Measurements from ENCODE around the gene ZKSCAN1. TPM values are rescaled to one million over a fixed set of nuclear protein-coding genes. Genes with fewer than 3 reads are reported as not detected.

ZKSCAN1 gene
- total RNA-seq, 2 donors from 2014 or later = 75.8 to 86.5 TPM

GRCh38 chr7:100024020-100024619, 8.7 kb downstream of the ZKSCAN1 start:
- Histone ChIP-seq H3K36me3 (peaks cover 6 to 8% of the 10 kb centered on the region in 2 donors), H3K27me3 (replicated peaks; ENCODE audit: insufficient read depth) (no peaks in the 10 kb centered on the region), H3K4me3 (no peak overlapping the region), H3K27ac (peak overlapping the region; percentile 99 to 100), H3K9me3 (no peaks in the 10 kb centered on the region), H3K4me1 (replicated peaks) (peaks cover 16% of the 10 kb centered on the region)
- DNase-seq (ENCODE audit: low spot score) = no peak
- intact Hi-C loops (cut with DNase I) = no loop called here
- WGBS = 89% methylated on average over 12 of the region's 12 CpGs
- no peak for TF ChIP-seq CTCF (IDR thresholded peaks at IDR 0.05)
- no peak for TF ChIP-seq POLR2AphosphoS5 (IDR thresholded peaks at IDR 0.05)
- no peak for TF ChIP-seq POLR2A (IDR thresholded peaks at IDR 0.05)

GRCh38 chr7:100027197-100027596, 11.8 kb downstream of the ZKSCAN1 start:
- Histone ChIP-seq H3K27ac (no peak overlapping the region), H3K4me3 (no peak overlapping the region), H3K27me3 (replicated peaks; ENCODE audit: insufficient read depth) (no peaks in the 10 kb centered on the region), H3K4me1 (replicated peaks) (peaks cover 7% of the 10 kb centered on the region), H3K36me3 (peaks cover 20 to 28% of the 10 kb centered on the region in 2 donors), H3K9me3 (no peaks in the 10 kb centered on the region)
- intact Hi-C loops (cut with DNase I) = no loop called here
- TF ChIP-seq POLR2AphosphoS5 (IDR thresholded peaks at IDR 0.05) = no peak
- TF ChIP-seq CTCF (IDR thresholded peaks at IDR 0.05) = no peak
- no peak for TF ChIP-seq POLR2A (IDR thresholded peaks at IDR 0.05)
- WGBS = 92% methylated on average over 11 of the region's 11 CpGs
- no peak for DNase-seq (ENCODE audit: low spot score)

- peaks cover 14 to 24% of the 10 kb centered on the region in 2 donors for H3K36me3 ChIP-seq
- intact Hi-C loops (cut with DNase I) = no loop called here
Observed at GRCh38 chr7:100029596-100029995, 14.2 kb downstream of the ZKSCAN1 start.

GRCh38 chr7:100033526-100033925, 18.1 kb downstream of the ZKSCAN1 start:
- intact Hi-C loops (cut with DNase I) = no loop called here
- H3K27me3 ChIP-seq (replicated peaks; ENCODE audit: insufficient read depth) = no peaks in the 10 kb centered on the region
- peaks cover 14 to 24% of the 10 kb centered on the region in 2 donors for H3K36me3 ChIP-seq
- WGBS = 94% methylated on average over 6 of the region's 6 CpGs
- no peak overlapping the region for H3K4me3 ChIP-seq
- no peak for DNase-seq (ENCODE audit: low spot score)
- TF ChIP-seq CTCF (IDR thresholded peaks at IDR 0.05) = no peak
- no peak for TF ChIP-seq POLR2A (IDR thresholded peaks at IDR 0.05)
- no peak for TF ChIP-seq POLR2AphosphoS5 (IDR thresholded peaks at IDR 0.05)
- H3K27ac ChIP-seq = no peak overlapping the region
- H3K4me1 ChIP-seq (replicated peaks) = no peaks in the 10 kb centered on the region
- no peaks in the 10 kb centered on the region for H3K9me3 ChIP-seq

More at GRCh38 chr7:100029596-100029995, 14.2 kb downstream of the ZKSCAN1 start:
- H3K9me3 ChIP-seq = no peaks in the 10 kb centered on the region
- H3K27me3 ChIP-seq (replicated peaks; ENCODE audit: insufficient read depth) = no peaks in the 10 kb centered on the region
- TF ChIP-seq POLR2AphosphoS5 (IDR thresholded peaks at IDR 0.05) (no peak), CTCF (IDR thresholded peaks at IDR 0.05) (no peak), POLR2A (IDR thresholded peaks at IDR 0.05) (no peak)
- WGBS = 57% methylated on average over 5 of the region's 5 CpGs
- peak overlapping the region in 1 of 2 donors; percentile 22 for H3K27ac ChIP-seq
- H3K4me1 ChIP-seq (replicated peaks) = no peaks in the 10 kb centered on the region
- H3K4me3 ChIP-seq = no peak overlapping the region
- no peak for DNase-seq (ENCODE audit: low spot score)

GRCh38 chr7:100034871-100035510, 19.6 kb downstream of the ZKSCAN1 start:
- no peaks in the 10 kb centered on the region for H3K27me3 ChIP-seq (replicated peaks; ENCODE audit: insufficient read depth)
- no peak for TF ChIP-seq POLR2AphosphoS5 (IDR thresholded peaks at IDR 0.05)
- TF ChIP-seq CTCF (IDR thresholded peaks at IDR 0.05) = no peak
- no peak for TF ChIP-seq POLR2A (IDR thresholded peaks at IDR 0.05)
- H3K4me1 ChIP-seq (replicated peaks) = no peaks in the 10 kb centered on the region
- no peaks in the 10 kb centered on the region for H3K9me3 ChIP-seq
- DNase-seq (ENCODE audit: low spot score) = no peak
- intact Hi-C loops (cut with DNase I) = no loop called here
- H3K4me3 ChIP-seq = no peak overlapping the region
- 75% methylated on average over 8 of the region's 8 CpGs for WGBS
- no peak overlapping the region for H3K27ac ChIP-seq
- H3K36me3 ChIP-seq = peaks cover 8 to 18% of the 10 kb centered on the region in 2 donors

Measured in prostate gland (tissue), 2 donors.